ENCODE results near the gene KASH5. TPM values are rescaled to one million over a fixed set of nuclear protein-coding genes. Genes with fewer than 3 reads are reported as not detected.

Gene KASH5
- total and polyA plus RNA-seq, 2 of the 13 experiments (the other 11 are each of a cell fraction or from before 2014, with no cell fraction given), result not detected

DNA sequence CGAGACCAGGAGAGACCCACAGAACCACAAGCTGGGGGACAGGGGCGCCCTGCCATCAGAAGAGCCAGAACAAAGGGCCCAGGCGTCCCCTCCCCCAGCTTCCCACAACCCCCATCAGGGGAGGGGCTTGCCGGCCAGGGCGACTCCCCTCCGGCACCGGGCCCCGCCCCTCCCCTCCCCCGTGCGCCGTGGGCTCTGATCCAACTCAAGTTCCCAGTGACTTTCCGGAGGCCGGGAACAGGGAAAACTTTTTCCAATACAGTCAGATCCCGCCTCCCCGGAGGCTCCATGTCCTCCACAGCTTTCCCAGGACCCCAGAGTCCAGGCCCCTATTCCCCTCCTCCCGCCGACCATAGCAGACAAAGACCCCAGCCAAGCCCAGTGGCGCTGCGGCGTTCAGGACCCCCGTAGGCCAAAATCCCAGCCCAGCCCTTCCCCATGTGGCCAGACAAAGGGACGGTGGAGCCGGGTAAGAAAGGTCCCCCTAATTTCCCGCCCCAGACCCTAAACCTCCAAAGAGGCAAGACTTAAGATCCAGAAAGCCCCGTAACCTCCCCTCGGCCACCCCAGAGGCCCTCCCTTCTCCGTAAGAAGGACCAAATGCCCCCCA lies 26.5 kb upstream of the KASH5 start (continued):
- TF ChIP-seq HNRNPLL (IDR thresholded peaks at IDR 0.05; ENCODE audit: low read depth, low read length, poor library complexity, severe bottlenecking) (peak; percentile 30), JUNB (CRISPR knock-in tag; IDR thresholded peaks at IDR 0.05; ENCODE audit: borderline replicate concordance) (no peak), PRPF4 (IDR thresholded peaks at IDR 0.05; ENCODE audit: low read depth, low read length, poor library complexity, severe bottlenecking) (peak; percentile 96), ZFX (CRISPR knock-in tag; IDR thresholded peaks at IDR 0.05; ENCODE audit: low read depth) (peak; percentile 59), CAMTA2 (CRISPR knock-in tag; IDR thresholded peaks at IDR 0.05; ENCODE audit: borderline replicate concordance) (no peak), SRY (CRISPR knock-in tag; IDR thresholded peaks at IDR 0.05) (no peak), SALL1 (CRISPR knock-in tag; IDR thresholded peaks at IDR 0.05) (peak; percentile 41; the same call in 1 of the 2 replicates), POLR2G (IDR thresholded peaks at IDR 0.05; ENCODE audit: low read depth, low read length) (0 out of 2 replicates have a peak, but pooled peaks have one; percentile 23), NR2F6 (IDR thresholded peaks at IDR 0.05) (no peak), NR2F6 (CRISPR knock-in tag; IDR thresholded peaks at IDR 0.05) (0 out of 2 replicates have a peak, but pooled peaks have one; percentile 15), PHF21A (CRISPR knock-in tag; IDR thresholded peaks at IDR 0.05) (peak; percentile 44; the same call in 1 of the 2 replicates), ZZZ3 (CRISPR knock-in tag; IDR thresholded peaks at IDR 0.05; ENCODE audit: borderline replicate concordance) (no peak), ZFP36L1 (CRISPR knock-in tag; IDR thresholded peaks at IDR 0.05) (no peak), ZNF552 (CRISPR knock-in tag; IDR thresholded peaks at IDR 0.05; ENCODE audit: borderline replicate concordance) (no peak), MEIS1 (CRISPR knock-in tag; IDR thresholded peaks at IDR 0.05; ENCODE audit: borderline replicate concordance) (no peak), ZNF761 (CRISPR knock-in tag; conservative IDR thresholded peaks at IDR 0.05) (no peak), ZIK1 (CRISPR knock-in tag; IDR thresholded peaks at IDR 0.05; ENCODE audit: borderline replicate concordance, low read depth) (no peak)
- TF ChIP-seq, protein P1, sequence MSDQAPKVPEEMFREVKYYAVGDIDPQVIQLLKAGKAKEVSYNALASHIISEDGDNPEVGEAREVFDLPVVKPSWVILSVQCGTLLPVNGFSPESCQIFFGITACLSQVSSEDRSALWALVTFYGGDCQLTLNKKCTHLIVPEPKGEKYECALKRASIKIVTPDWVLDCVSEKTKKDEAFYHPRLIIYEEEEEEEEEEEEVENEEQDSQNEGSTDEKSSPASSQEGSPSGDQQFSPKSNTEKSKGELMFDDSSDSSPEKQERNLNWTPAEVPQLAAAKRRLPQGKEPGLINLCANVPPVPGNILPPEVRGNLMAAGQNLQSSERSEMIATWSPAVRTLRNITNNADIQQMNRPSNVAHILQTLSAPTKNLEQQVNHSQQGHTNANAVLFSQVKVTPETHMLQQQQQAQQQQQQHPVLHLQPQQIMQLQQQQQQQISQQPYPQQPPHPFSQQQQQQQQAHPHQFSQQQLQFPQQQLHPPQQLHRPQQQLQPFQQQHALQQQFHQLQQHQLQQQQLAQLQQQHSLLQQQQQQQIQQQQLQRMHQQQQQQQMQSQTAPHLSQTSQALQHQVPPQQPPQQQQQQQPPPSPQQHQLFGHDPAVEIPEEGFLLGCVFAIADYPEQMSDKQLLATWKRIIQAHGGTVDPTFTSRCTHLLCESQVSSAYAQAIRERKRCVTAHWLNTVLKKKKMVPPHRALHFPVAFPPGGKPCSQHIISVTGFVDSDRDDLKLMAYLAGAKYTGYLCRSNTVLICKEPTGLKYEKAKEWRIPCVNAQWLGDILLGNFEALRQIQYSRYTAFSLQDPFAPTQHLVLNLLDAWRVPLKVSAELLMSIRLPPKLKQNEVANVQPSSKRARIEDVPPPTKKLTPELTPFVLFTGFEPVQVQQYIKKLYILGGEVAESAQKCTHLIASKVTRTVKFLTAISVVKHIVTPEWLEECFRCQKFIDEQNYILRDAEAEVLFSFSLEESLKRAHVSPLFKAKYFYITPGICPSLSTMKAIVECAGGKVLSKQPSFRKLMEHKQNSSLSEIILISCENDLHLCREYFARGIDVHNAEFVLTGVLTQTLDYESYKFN (CRISPR knock-in tag; conservative IDR thresholded peaks at IDR 0.05), result peak; percentile 64
- TF ChIP-seq, protein P2, sequence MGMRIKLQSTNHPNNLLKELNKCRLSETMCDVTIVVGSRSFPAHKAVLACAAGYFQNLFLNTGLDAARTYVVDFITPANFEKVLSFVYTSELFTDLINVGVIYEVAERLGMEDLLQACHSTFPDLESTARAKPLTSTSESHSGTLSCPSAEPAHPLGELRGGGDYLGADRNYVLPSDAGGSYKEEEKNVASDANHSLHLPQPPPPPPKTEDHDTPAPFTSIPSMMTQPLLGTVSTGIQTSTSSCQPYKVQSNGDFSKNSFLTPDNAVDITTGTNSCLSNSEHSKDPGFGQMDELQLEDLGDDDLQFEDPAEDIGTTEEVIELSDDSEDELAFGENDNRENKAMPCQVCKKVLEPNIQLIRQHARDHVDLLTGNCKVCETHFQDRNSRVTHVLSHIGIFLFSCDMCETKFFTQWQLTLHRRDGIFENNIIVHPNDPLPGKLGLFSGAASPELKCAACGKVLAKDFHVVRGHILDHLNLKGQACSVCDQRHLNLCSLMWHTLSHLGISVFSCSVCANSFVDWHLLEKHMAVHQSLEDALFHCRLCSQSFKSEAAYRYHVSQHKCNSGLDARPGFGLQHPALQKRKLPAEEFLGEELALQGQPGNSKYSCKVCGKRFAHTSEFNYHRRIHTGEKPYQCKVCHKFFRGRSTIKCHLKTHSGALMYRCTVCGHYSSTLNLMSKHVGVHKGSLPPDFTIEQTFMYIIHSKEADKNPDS (CRISPR knock-in tag; IDR thresholded peaks at IDR 0.05), result no peak
- TF ChIP-seq, protein P3, sequence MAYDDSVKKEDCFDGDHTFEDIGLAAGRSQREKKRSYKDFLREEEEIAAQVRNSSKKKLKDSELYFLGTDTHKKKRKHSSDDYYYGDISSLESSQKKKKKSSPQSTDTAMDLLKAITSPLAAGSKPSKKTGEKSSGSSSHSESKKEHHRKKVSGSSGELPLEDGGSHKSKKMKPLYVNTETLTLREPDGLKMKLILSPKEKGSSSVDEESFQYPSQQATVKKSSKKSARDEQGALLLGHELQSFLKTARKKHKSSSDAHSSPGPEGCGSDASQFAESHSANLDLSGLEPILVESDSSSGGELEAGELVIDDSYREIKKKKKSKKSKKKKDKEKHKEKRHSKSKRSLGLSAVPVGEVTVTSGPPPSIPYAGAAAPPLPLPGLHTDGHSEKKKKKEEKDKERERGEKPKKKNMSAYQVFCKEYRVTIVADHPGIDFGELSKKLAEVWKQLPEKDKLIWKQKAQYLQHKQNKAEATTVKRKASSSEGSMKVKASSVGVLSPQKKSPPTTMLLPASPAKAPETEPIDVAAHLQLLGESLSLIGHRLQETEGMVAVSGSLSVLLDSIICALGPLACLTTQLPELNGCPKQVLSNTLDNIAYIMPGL (CRISPR knock-in tag; IDR thresholded peaks at IDR 0.05; ENCODE audit: borderline replicate concordance in 1 of 2, low read depth in 1 of 2), result no peak
- TF ChIP-seq, protein P4, sequence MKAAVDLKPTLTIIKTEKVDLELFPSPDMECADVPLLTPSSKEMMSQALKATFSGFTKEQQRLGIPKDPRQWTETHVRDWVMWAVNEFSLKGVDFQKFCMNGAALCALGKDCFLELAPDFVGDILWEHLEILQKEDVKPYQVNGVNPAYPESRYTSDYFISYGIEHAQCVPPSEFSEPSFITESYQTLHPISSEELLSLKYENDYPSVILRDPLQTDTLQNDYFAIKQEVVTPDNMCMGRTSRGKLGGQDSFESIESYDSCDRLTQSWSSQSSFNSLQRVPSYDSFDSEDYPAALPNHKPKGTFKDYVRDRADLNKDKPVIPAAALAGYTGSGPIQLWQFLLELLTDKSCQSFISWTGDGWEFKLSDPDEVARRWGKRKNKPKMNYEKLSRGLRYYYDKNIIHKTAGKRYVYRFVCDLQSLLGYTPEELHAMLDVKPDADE (CRISPR knock-in tag; IDR thresholded peaks at IDR 0.05), result no peak

Measured in HepG2 (cell line).